ENCODE measurements around the gene CUL1. TPM values are rescaled to one million over a fixed set of nuclear protein-coding genes. Genes with fewer than 3 reads are reported as not detected.

The CUL1 gene
- polyA plus RNA-seq, 6 donors from 2014 or later, result 41.3 to 58.9 (median 46.3) TPM

DNA sequence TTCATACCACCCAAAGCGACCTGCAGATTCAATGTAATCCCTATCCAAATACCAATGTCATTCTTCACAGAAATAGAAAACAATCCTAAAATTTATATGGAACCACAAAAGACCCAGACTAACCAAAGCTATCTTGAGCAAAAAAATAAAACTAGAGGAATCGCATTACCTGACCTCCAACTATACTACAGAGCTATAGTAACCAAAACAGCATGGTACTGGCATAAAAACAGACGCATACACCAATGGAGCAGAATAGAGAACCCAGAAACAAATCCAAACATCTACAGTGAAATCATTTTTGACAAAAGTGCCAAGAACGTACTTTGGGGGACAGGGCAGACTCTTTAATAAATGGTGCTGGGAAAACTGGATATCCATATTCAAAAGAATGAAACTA, 16.9 kb upstream of the CUL1 start:
- ATAC-seq (ENCODE audit: low read depth in 2 of 2) (no peak), DNase-seq (no peak)
- peaks cover 0 to 12% (median 0%) of the 10 kb centered on the region in 7 donors for H3K9me3 Mint-ChIP-seq

DNA sequence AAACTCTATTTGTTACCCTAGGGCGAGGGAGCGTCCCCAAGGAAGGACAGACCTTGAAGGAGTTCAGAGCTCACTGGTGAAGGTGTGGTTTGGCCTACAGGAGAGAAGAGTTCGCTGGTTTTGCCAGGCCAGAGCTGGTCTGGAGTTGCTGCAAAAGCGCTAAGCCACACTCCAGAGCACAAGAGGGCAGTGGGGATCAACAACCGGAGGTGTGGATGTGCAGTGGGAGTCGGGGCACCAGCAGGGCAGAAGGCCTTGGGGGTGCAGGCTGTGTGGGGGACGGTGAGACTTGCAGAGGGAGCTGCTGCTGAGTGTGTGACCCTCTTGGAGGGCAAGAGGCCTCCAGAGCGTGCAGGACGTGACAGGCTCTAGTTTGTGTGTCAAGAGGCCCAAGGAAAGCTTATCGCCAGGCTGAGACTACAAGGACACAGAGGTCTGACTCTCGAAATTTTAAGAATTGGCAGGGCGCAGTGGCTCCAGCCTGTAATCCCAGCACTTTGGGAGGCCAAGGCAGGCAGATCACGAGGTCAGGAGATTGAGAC, 14.3 kb upstream of the CUL1 start:
- Mint-ChIP-seq H3K27ac (peak overlapping the region in 1 of 6 donors; percentile 67), H3K4me1 (no peaks in the 10 kb centered on the region), H3K27me3 (peaks cover 0 to 14% (median 6%) of the 10 kb centered on the region in 3 donors), H3K9me3 (peaks cover 0 to 12% (median 0%) of the 10 kb centered on the region in 7 donors), H3K36me3 (peaks cover 0 to 4% of the 10 kb centered on the region in 2 donors), H3K4me3 (no peak overlapping the region)
- ATAC-seq (ENCODE audit: low read depth in 2 of 2), result no peak
- DNase-seq, result no peak

More for the DNA sequence above, 16.9 kb upstream of the CUL1 start:
- H3K4me3 Mint-ChIP-seq, result no peak overlapping the region
- H3K4me1 Mint-ChIP-seq, result no peaks in the 10 kb centered on the region
- H3K36me3 Mint-ChIP-seq, result no peaks in the 10 kb centered on the region
- H3K27me3 Mint-ChIP-seq, result peaks cover 0 to 25% (median 9%) of the 10 kb centered on the region in 3 donors
- H3K27ac Mint-ChIP-seq, result no peak overlapping the region

DNA sequence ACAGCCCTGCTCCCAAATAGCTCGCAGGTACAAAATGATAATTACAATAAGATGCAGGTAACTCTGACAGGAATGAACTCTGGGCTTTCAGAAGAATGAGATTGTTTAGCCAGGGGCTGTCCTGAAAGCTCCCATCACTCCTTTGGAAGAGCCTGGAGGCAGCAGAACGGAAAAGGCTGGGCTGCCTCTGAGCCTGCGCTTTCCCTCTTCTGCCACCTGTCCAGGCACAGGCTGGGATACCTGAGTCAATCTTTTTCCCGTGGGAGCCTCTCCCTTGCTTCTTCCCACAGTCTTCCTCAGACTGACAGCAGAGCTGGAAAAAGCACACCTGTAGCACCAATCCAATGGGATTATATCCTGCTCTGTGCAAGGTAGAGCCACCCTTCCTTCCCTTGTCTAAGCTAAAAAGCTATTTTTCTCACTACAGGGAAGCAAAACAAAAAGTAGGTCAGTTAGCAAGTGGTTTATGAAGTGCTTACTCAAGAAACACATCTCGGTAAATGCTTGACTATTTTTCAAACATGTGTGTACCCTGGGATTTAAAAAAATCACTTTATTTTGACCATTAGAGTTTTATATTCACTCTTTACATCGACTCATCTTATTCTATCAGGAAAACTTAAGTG, 12.3 kb upstream of the CUL1 start:
- H3K9me3 Mint-ChIP-seq, result peaks cover 0 to 6% (median 0%) of the 10 kb centered on the region in 7 donors
- peak overlapping the region in 1 of 6 donors; percentile 27 for H3K27ac Mint-ChIP-seq
- peaks cover 0 to 4% of the 10 kb centered on the region in 2 donors for H3K36me3 Mint-ChIP-seq
- no peak for DNase-seq
- H3K4me3 Mint-ChIP-seq, result no peak overlapping the region
- H3K4me1 Mint-ChIP-seq, result no peaks in the 10 kb centered on the region
- no peak for ATAC-seq (ENCODE audit: low read depth in 2 of 2)
- H3K27me3 Mint-ChIP-seq, result peaks cover 0 to 25% (median 6%) of the 10 kb centered on the region in 3 donors

DNA sequence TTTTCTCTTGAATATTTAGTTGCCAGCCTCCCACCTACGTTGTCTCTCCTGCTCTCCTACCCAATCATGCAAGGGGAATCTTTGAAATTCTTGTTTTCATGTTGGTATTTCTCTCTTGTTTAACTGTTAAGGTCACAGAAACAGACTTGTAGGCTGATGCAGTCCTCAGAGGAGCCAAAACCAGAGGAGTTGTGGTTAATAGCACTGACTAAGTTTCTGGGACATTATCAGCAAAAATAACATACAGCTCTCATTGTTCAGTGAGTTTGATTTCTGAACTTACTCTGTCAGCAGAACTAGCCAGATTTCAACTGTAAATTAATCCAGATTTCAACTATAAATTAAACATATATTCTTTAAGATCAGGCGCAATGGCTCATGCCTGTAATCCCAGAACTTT, 11.1 kb upstream of the CUL1 start:
- no peak for ATAC-seq (ENCODE audit: low read depth in 2 of 2)
- peaks cover 0 to 25% (median 6%) of the 10 kb centered on the region in 3 donors for H3K27me3 Mint-ChIP-seq
- no peak overlapping the region for H3K4me3 Mint-ChIP-seq
- no peaks in the 10 kb centered on the region for H3K9me3 Mint-ChIP-seq
- no peak for DNase-seq
- no peak overlapping the region for H3K27ac Mint-ChIP-seq
- H3K36me3 Mint-ChIP-seq, result peaks cover 0 to 4% of the 10 kb centered on the region in 2 donors
- H3K4me1 Mint-ChIP-seq, result no peaks in the 10 kb centered on the region

DNA sequence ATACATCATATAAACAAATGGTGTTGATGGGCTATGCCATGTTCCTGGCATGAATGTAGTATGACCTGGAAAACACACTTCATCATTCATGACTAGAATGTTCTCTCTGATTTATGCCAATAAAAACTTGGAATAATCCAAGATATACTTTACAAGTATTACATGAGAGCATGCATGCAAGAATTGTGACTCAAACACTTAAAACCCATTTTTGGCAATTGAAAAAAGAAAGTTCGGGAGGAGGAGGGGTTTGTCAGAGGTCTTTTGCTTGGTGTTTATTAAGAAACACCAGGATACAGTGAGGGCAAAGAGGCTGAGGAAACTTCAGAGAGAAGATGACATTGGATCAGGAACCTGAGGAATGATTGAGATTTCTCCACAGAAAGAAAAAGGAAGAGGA, 10.2 kb upstream of the CUL1 start:
- H3K36me3 Mint-ChIP-seq, result peaks cover 0 to 4% of the 10 kb centered on the region in 2 donors
- no peaks in the 10 kb centered on the region for H3K4me1 Mint-ChIP-seq
- no peaks in the 10 kb centered on the region for H3K9me3 Mint-ChIP-seq
- no peak for ATAC-seq (ENCODE audit: low read depth in 2 of 2)
- no peak overlapping the region for H3K4me3 Mint-ChIP-seq
- DNase-seq, result no peak
- peaks cover 0 to 25% (median 6%) of the 10 kb centered on the region in 3 donors for H3K27me3 Mint-ChIP-seq
- peak overlapping the region in 1 of 6 donors; percentile 52 for H3K27ac Mint-ChIP-seq

DNA sequence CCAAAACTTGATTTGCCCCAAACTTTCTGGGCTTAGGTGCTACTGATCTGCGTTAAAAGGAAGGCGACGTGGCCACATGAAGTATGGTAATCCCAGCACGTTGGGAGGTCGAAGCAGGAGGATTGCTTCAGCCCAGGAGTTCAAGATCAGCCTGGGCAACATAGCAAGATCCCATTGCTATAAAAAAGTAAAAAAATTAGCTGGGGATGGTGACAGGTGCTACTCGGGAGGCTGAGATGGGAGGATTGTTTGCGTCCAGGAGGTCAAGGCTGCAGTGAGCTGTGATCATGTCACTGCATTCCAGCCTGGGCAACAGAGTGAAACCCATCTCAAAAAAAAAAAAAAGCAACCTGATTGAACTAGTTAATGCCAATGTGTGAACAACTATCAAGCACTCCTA, 5.1 kb upstream of the CUL1 start:
- no peak overlapping the region for H3K4me3 Mint-ChIP-seq
- DNase-seq, result no peak
- H3K4me1 Mint-ChIP-seq, result peaks cover 9 to 13% (median 9%) of the 10 kb centered on the region in 3 donors

DNA sequence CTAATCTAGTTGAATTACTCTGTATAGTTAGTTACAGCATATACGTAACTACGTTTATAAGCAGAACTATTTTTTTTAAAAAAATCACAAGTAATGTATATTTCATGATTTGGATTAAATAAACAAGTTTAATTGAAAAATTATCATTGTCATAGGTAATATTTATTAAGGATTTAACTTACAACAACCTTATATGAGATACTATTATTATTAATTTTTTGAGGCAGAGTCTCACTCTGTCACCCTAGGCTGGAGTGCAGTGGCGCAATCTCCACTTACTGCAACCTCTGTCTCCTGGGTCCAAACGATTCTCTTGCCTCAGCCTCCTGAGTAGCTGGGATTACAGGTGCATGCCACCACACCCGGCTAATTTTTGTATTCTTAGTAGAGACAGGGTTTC, 4.1 kb upstream of the CUL1 start:
- H3K9me3 Mint-ChIP-seq, result no peaks in the 10 kb centered on the region
- H3K4me3 Mint-ChIP-seq, result peak overlapping the region in 1 of 8 donors; percentile 90
- H3K27ac Mint-ChIP-seq, result no peak overlapping the region
- DNase-seq (no peak), ATAC-seq (ENCODE audit: low read depth in 2 of 2) (no peak)
- H3K4me1 Mint-ChIP-seq, result peaks cover 9 to 13% (median 9%) of the 10 kb centered on the region in 3 donors
- H3K27me3 Mint-ChIP-seq, result peaks cover 0 to 11% (median 0%) of the 10 kb centered on the region in 3 donors
- H3K36me3 Mint-ChIP-seq, result no peaks in the 10 kb centered on the region

More for the DNA sequence above, 5.1 kb upstream of the CUL1 start:
- peaks cover 0 to 2% of the 10 kb centered on the region in 2 donors for H3K36me3 Mint-ChIP-seq
- peaks cover 0 to 14% (median 0%) of the 10 kb centered on the region in 3 donors for H3K27me3 Mint-ChIP-seq
- ATAC-seq (ENCODE audit: low read depth in 2 of 2), result no peak
- no peaks in the 10 kb centered on the region for H3K9me3 Mint-ChIP-seq
- H3K27ac Mint-ChIP-seq, result peak overlapping the region in 1 of 6 donors; percentile 64

DNA sequence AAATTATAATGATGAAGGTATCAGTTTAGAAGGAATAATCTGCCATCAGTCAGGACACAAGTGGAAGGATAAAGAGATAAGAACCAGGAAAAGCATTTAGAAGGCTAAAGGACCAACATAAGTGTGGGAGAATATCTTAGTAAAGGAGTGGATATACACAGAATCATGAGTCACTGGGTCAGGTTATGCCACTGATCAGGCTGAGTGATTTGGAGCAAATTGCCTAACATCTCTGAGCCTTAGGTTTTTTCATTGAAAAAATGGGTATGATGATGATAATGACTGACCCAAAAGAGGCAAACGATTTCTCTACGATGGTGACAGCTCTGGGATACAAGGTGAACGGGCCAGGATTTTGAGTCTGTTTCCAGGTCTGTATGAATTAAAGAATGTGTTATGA, 2.8 kb upstream of the CUL1 start:
- DNase-seq (no peak), ATAC-seq (ENCODE audit: low read depth in 2 of 2) (no peak)
- peaks cover 20 to 26% (median 22%) of the 10 kb centered on the region in 3 donors for H3K4me1 Mint-ChIP-seq
- peak overlapping the region in 2 of 8 donors; percentile 35 to 90 for H3K4me3 Mint-ChIP-seq
- no peaks in the 10 kb centered on the region for H3K36me3 Mint-ChIP-seq
- no peak overlapping the region for H3K27ac Mint-ChIP-seq
- H3K9me3 Mint-ChIP-seq, result no peaks in the 10 kb centered on the region
- H3K27me3 Mint-ChIP-seq, result peaks cover 0 to 3% (median 0%) of the 10 kb centered on the region in 3 donors

DNA sequence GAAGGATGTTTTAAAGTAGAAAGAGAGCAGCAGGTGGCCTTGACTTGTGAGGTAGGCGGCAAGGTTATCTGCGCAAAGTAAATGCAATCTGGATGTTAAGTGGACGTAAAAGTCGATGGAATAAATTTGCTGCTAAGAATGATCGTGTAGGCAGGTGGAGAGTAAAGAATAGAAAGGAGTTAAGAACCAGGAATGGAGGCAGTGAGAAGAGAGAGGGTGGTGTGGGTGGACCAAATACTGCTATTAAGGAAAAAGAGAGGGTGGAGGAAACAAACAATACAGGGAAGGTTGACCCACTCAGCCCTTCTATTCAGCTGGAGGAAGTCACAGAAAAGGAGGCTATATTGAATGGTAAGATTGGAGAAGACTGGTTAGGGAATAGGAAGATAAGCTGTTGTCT, 1.9 kb upstream of the CUL1 start:
- Mint-ChIP-seq H3K4me1 (peaks cover 28 to 34% (median 30%) of the 10 kb centered on the region in 3 donors), H3K36me3 (no peaks in the 10 kb centered on the region), H3K27me3 (no peaks in the 10 kb centered on the region), H3K9me3 (no peaks in the 10 kb centered on the region), H3K4me3 (peak overlapping the region; percentile 1 to 90 (median 61)), H3K27ac (peak overlapping the region in 2 of 6 donors; percentile 36 to 87)
- DNase-seq, result no peak
- no peak for ATAC-seq (ENCODE audit: low read depth in 2 of 2)

DNA sequence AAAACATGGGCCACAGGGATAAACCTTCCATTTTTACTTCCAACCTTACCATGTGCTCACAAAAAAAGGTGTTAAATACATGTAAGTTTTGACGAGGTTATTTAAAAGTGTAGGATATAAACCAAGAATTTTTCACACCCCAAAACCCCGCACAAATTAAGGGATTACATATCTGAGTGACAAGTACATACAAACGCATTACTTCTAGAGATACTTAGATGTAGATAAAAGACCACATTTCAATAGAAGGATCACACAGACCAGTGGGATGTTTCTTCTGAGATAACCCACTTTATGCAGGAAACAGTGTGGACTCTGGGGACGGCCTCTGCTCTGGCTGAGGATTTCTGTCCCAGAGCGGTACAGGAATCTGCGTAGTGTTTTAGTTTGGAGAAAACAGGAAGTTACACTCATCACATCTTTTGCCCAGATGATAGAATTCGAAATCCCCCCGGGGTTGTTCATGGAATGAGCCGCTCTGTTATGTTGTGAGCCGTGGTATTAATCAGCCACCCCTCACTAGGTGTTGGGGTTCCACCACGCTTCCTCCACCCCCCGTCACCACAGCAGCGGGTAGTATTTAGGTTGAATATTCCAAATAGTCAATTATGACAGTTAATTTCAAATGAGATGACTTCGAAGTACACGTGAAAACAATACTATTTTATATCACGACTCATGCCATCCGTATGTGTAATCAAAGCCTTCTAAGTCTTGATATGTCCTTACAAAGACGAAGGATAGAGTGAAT, 1.3 kb upstream of the CUL1 start:
- ATAC-seq (ENCODE audit: low read depth in 2 of 2), result no peak
- no peaks in the 10 kb centered on the region for H3K27me3 Mint-ChIP-seq
- peak; percentile 19 for DNase-seq
- peak overlapping the region; percentile 40 to 93 (median 89) for H3K27ac Mint-ChIP-seq
- H3K36me3 Mint-ChIP-seq, result no peaks in the 10 kb centered on the region
- H3K9me3 Mint-ChIP-seq, result no peaks in the 10 kb centered on the region
- peak overlapping the region; percentile 84 to 96 (median 91) for H3K4me3 Mint-ChIP-seq
- peaks cover 33 to 35% (median 35%) of the 10 kb centered on the region in 3 donors for H3K4me1 Mint-ChIP-seq

DNA sequence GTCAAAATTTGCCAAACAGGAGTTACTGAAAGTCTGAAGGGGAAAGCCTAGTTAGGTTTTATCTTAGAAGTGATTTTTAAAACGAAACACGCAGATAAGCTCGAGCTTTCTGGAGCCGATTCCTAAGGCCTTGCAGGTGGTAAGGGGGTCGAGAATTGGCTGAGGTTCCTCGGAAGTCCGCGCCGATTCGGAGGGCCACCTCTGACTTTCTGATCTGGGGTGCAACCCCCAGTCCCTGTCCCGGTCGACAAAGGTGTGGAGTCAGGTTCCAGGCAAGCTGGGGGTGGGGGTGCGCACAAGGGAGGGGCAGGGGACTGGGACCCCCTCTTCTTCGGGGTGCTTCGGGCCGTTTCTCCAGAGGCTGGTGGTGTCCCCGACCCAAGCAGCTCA, 701 bp upstream of the CUL1 start:
- H3K4me3 Mint-ChIP-seq, result peak overlapping the region; percentile 84 to 96 (median 91)
- H3K9me3 Mint-ChIP-seq, result no peaks in the 10 kb centered on the region
- H3K27me3 Mint-ChIP-seq, result no peaks in the 10 kb centered on the region
- DNase-seq (no peak), ATAC-seq (ENCODE audit: low read depth in 2 of 2) (peak; percentile 2 to 4)
- peak overlapping the region; percentile 40 to 93 (median 89) for H3K27ac Mint-ChIP-seq
- peaks cover 39 to 41% (median 41%) of the 10 kb centered on the region in 3 donors for H3K4me1 Mint-ChIP-seq
- H3K36me3 Mint-ChIP-seq, result no peaks in the 10 kb centered on the region

DNA sequence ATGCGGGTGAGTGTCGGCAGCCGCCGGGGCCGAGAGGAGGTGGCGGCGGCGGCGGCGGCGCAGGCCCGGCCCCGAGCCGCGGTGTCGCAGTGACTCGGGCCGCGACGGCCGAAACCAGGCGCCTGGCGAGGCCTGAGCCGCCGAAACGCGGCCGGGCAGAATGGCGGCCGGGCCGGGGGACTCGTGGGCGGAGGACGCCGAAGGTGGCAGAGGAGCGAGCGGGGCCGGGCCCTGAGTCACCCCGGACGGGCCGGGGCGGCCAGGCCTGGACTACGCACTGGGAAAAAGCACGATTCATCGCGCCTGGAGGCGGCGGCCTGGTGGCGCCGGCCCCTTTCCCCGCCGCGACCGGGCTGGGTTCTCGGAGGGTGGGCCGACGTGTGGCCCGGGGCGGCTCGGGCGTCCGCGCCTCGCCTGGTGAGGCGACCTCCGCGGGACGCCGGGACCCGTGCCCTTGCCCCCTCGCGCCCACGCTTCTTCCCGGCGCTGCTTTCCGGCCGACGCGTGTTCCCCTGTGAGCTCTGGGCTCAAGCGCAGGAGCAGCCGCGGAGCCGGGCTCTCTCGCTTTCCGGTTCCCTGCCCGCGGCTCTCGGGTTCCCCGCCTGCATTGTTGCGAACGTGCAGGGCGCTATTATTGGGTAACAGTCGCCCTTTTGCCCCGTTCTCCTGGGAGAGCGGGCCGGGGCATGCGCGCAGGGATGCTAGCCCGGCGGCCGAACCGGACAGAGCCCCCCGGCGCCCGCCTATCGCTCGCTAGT, 500 bp downstream of the CUL1 start:
- H3K36me3 Mint-ChIP-seq, result no peaks in the 10 kb centered on the region
- peak overlapping the region; percentile 75 to 95 (median 87) for H3K4me3 Mint-ChIP-seq
- DNase-seq (peak; percentile 56), ATAC-seq (ENCODE audit: low read depth in 2 of 2) (peak; percentile 38 to 43)
- peaks cover 43 to 49% (median 45%) of the 10 kb centered on the region in 3 donors for H3K4me1 Mint-ChIP-seq
- H3K27me3 Mint-ChIP-seq, result no peaks in the 10 kb centered on the region
- no peaks in the 10 kb centered on the region for H3K9me3 Mint-ChIP-seq
- peak overlapping the region in 4 of 6 donors; percentile 26 to 91 (median 88) for H3K27ac Mint-ChIP-seq

All from naive B cell (primary cell).